Hepatocyte (in vitro differentiated cells): ENCODE results near the gene ADAMTS7.

Experiments used
- CTCF ChIP-seq: fragments of 200-600 bp; sonication (generic); IDR thresholded peaks from 2 replicates; pipeline ENCODE4 v1.5.1; 2016; ENCODE audit warnings: antibody characterized with exemption, mild to moderate bottlenecking; ENCODE audit not compliant: poor library complexity
- EZH2 ChIP-seq: fragments of 200-600 bp; sonication (generic); IDR thresholded peaks from 2 replicates; pipeline ENCODE4 v1.6.1; 2016; ENCODE audit warnings: antibody characterized with exemption, mild to moderate bottlenecking, borderline replicate concordance
- EZH2phosphoT487 ChIP-seq: fragments of 200-600 bp; sonication (generic); IDR thresholded peaks from one replicate; pipeline ENCODE4 v1.6.1; 2018; ENCODE audit warnings: antibody characterized with exemption, mild to moderate bottlenecking, low read depth, moderate library complexity; ENCODE audit not compliant: unreplicated experiment, severe bottlenecking

- no peak for TF ChIP-seq CTCF
- no peak for TF ChIP-seq EZH2phosphoT487
- no peak for TF ChIP-seq EZH2
These were observed 99.6 kb downstream of the ADAMTS7 start for GRCh38 chr15:78711638-78712037.
